HUES6 (cell line): Measurements from ENCODE around the gene ABHD17A.
A peak's percentile ranks its signal among the peaks of the same experiment; 100 is the strongest.

Source experiments
- H3K27ac ChIP-seq: 2 replicates; pipeline ENCODE4 v1.7.0; 2013; ENCODE audit warnings: low read depth, mild to moderate bottlenecking, low read length, inconsistent platforms
- H3K27me3 ChIP-seq: 2 replicates; pipeline ENCODE4 v1.6.1; 2013; ENCODE audit warnings: low read length; ENCODE audit not compliant: control insufficient read depth, insufficient read depth
- H3K36me3 ChIP-seq: 2 replicates; pipeline ENCODE4 v1.6.1; 2013; ENCODE audit warnings: low read length; ENCODE audit not compliant: control insufficient read depth, insufficient read depth
- H3K4me1 ChIP-seq: 2 replicates; pipeline ENCODE4 v1.6.1; 2013; ENCODE audit warnings: low read length; ENCODE audit not compliant: control insufficient read depth, insufficient read depth
- H3K4me3 ChIP-seq: 2 replicates; pipeline ENCODE4 v1.5.1; 2013; ENCODE audit warnings: low read depth, low read length
- H3K9ac ChIP-seq: one replicate; pipeline ENCODE4 v1.6.1; 2013; ENCODE audit warnings: mild to moderate bottlenecking, low read length
- H3K9me3 ChIP-seq: 2 replicates; pipeline ENCODE4 v1.6.1; 2013; ENCODE audit warnings: low read depth, low read length; ENCODE audit not compliant: control insufficient read depth, insufficient read depth

Gene ABHD17A

GRCh38 chr19:1830568-1830967 lies 54.7 kb downstream of the ABHD17A start:
- Histone ChIP-seq H3K4me1 (peaks cover 14% of the 10 kb centered on the region), H3K36me3 (peaks cover 17% of the 10 kb centered on the region), H3K9me3 (no peaks in the 10 kb centered on the region), H3K4me3 (no peak overlapping the region), H3K9ac (no peak overlapping the region), H3K27ac (no peak overlapping the region), H3K27me3 (no peaks in the 10 kb centered on the region)

GRCh38 chr19:1829958-1830357 lies 55.3 kb downstream of the ABHD17A start:
- Histone ChIP-seq H3K27ac (no peak overlapping the region), H3K27me3 (no peaks in the 10 kb centered on the region), H3K4me1 (peaks cover 14% of the 10 kb centered on the region), H3K9me3 (no peaks in the 10 kb centered on the region), H3K36me3 (peaks cover 18% of the 10 kb centered on the region), H3K4me3 (no peak overlapping the region), H3K9ac (no peak overlapping the region)

GRCh38 chr19:1828279-1829238 lies 56.7 kb downstream of the ABHD17A start:
- peaks cover 29% of the 10 kb centered on the region for H3K36me3 ChIP-seq
- no peaks in the 10 kb centered on the region for H3K9me3 ChIP-seq
- no peak overlapping the region for H3K27ac ChIP-seq
- H3K9ac ChIP-seq: no peak overlapping the region
- H3K4me1 ChIP-seq: peaks cover 18% of the 10 kb centered on the region
- H3K27me3 ChIP-seq: no peaks in the 10 kb centered on the region
- no peak overlapping the region for H3K4me3 ChIP-seq

GRCh38 chr19:1827566-1828278 lies 57.6 kb downstream of the ABHD17A start:
- H3K27me3 ChIP-seq: no peaks in the 10 kb centered on the region
- H3K9ac ChIP-seq: peak overlapping the region; percentile 48
- H3K4me3 ChIP-seq: no peak overlapping the region
- peaks cover 37% of the 10 kb centered on the region for H3K36me3 ChIP-seq
- H3K9me3 ChIP-seq: no peaks in the 10 kb centered on the region
- peak overlapping the region; percentile 87 for H3K27ac ChIP-seq
- peaks cover 18% of the 10 kb centered on the region for H3K4me1 ChIP-seq
